Stimulated activated CD4-positive, alpha-beta T cell treated with anti-CD3 and anti-CD28 coated beads, TNF-alpha, amount 100 ng/mL, for 48 hours (primary cell): ENCODE results near the gene SLC43A3.

Experiments
- DNase-seq, 3 donors: peaks; one replicate each; pipeline ENCODE4 v3.0.0-alpha.2; 2020; ENCODE audit warnings: low read depth in 3 of 3

The SLC43A3 gene

GRCh38 chr11:57427727-57428082 lies 784 bp upstream of the SLC43A3 start:
- DNase-seq = no peak

- no peak for DNase-seq
These were observed 437 bp downstream of the SLC43A3 start for GRCh38 chr11:57426439-57426928.

GRCh38 chr11:57425565-57426438 lies 1.1 kb downstream of the SLC43A3 start:
- DNase-seq = no peak

GRCh38 chr11:57424792-57425564 lies 1.9 kb downstream of the SLC43A3 start:
- peak; percentile 79 to 91 (median 81) for DNase-seq

GRCh38 chr11:57424137-57424791 lies 2.7 kb downstream of the SLC43A3 start:
- DNase-seq = no peak

GRCh38 chr11:57422669-57423068 lies 4.3 kb downstream of the SLC43A3 start:
- no peak for DNase-seq

GRCh38 chr11:57421805-57422204 lies 5.1 kb downstream of the SLC43A3 start:
- no peak for DNase-seq

GRCh38 chr11:57421066-57421465 lies 5.9 kb downstream of the SLC43A3 start:
- DNase-seq = no peak

- no peak for DNase-seq
These were observed 7.8 kb downstream of the SLC43A3 start for GRCh38 chr11:57419146-57419545.

GRCh38 chr11:57418131-57418530 lies 8.8 kb downstream of the SLC43A3 start:
- no peak for DNase-seq

- no peak for DNase-seq
These were observed 9.9 kb downstream of the SLC43A3 start for GRCh38 chr11:57417056-57417455.

- no peak for DNase-seq
These were observed 10.5 kb downstream of the SLC43A3 start for GRCh38 chr11:57416436-57416835.

- no peak for DNase-seq
These were observed 12.2 kb downstream of the SLC43A3 start for GRCh38 chr11:57414612-57415212.

GRCh38 chr11:57413681-57414080 lies 13.2 kb downstream of the SLC43A3 start:
- DNase-seq = no peak

GRCh38 chr11:57410287-57410686 lies 16.6 kb downstream of the SLC43A3 start:
- DNase-seq = no peak

GRCh38 chr11:57409321-57410100 lies 17.4 kb downstream of the SLC43A3 start:
- DNase-seq = no peak

GRCh38 chr11:57408771-57409170 lies 18.1 kb downstream of the SLC43A3 start:
- DNase-seq = no peak

- no peak for DNase-seq
These were observed 18.9 kb downstream of the SLC43A3 start for GRCh38 chr11:57407941-57408475.

- DNase-seq = no peak
These were observed 19.7 kb downstream of the SLC43A3 start for GRCh38 chr11:57407010-57407920.
